ENCODE measurements around the gene GEMIN5. TPM values are rescaled to one million over a fixed set of nuclear protein-coding genes. Genes with fewer than 3 reads are reported as not detected.

GEMIN5 gene
- total and polyA plus RNA-seq, 2 experiments from 2014 or later: 18.3 to 46.7 TPM

GRCh38 chr5:154934881-154935280, 3.1 kb downstream of the GEMIN5 start (continued):
- TF ChIP-seq ZNF462 (CRISPR knock-in tag; IDR thresholded peaks at IDR 0.05) (no peak), ETS1 (IDR thresholded peaks at IDR 0.05) (no peak), EZH2phosphoT487 (IDR thresholded peaks at IDR 0.05; ENCODE audit: unreplicated experiment) (no peak), POLR2AphosphoS5 (IDR thresholded peaks at IDR 0.05; ENCODE audit: low read depth) (no peak), CTCF (conservative IDR thresholded peaks at IDR 0.05; ENCODE audit: low read depth in 2 of 2) (no peak), ZNF331 (CRISPR knock-in tag; IDR thresholded peaks at IDR 0.05; ENCODE audit: low read depth) (no peak)

- Histone ChIP-seq H3K9me2 (ENCODE audit: insufficient read depth) (no peaks in the 10 kb centered on the region), H3K27ac (ENCODE audit: low read depth) (no peak overlapping the region), H3K27me3 (ENCODE audit: insufficient read depth) (no peaks in the 10 kb centered on the region), H3K4me3 (no peak overlapping the region), H3F3A (replicated peaks; ENCODE audit: low read depth) (0 out of 2 replicates have a peak, but pooled peaks cover 3% of the 10 kb centered on the region), H3K36me3 (ENCODE audit: insufficient read depth) (peaks cover 32% of the 10 kb centered on the region), H3K4me1 (ENCODE audit: insufficient read depth) (peaks cover 11% of the 10 kb centered on the region), H3K4me2 (no peak overlapping the region), H4K20me1 (replicated peaks; ENCODE audit: insufficient read depth) (peaks cover 2% of the 10 kb centered on the region), H2AFZ (no peak overlapping the region), H3K79me2 (replicated peaks; ENCODE audit: insufficient read depth) (peaks cover 57% of the 10 kb centered on the region)
- H3K27me3 Mint-ChIP-seq (ENCODE audit: insufficient read depth, low read depth, poor library complexity): no peaks in the 10 kb centered on the region
- H3K9me3 Mint-ChIP-seq: no peaks in the 10 kb centered on the region
- peaks cover 9% of the 10 kb centered on the region for H3K4me1 Mint-ChIP-seq
- ATAC-seq (no peak), DNase-seq (ENCODE audit: low spot score) (no peak)
- H3K4me3 Mint-ChIP-seq: no peak overlapping the region
- H3K36me3 Mint-ChIP-seq (ENCODE audit: low read depth): peaks cover 40% of the 10 kb centered on the region
- H3K27ac Mint-ChIP-seq: no peak overlapping the region
- TF ChIP-seq ZNF114 (CRISPR knock-in tag; IDR thresholded peaks at IDR 0.05) (no peak), CTCF (conservative IDR thresholded peaks at IDR 0.05; ENCODE audit: low read depth in 2 of 2) (no peak), JUNB (IDR thresholded peaks at IDR 0.05; ENCODE audit: unreplicated experiment) (no peak)
These were observed 4.5 kb downstream of the GEMIN5 start for GRCh38 chr5:154933537-154933936.

Measured in GM23338 (cell line).